NCI-H2081 (cell line): ENCODE results near the gene SPATS2.
"Not testable (repeated sequence)": the region's sequence is repeated elsewhere in the genome, so short reads cannot be mapped to it uniquely, and the experiment has no call there.

Experiments used
- DNase-seq, 2 experiments: peaks; one replicate each; lab custom pipeline; 2025; lab: John Stamatoyannopoulos, UW

SPATS2 gene

GRCh38 chr12:49410818-49411217 lies 43.6 kb downstream of the SPATS2 start:
- no peak for DNase-seq

GRCh38 chr12:49413010-49413409 lies 45.7 kb downstream of the SPATS2 start:
- DNase-seq = no peak

GRCh38 chr12:49413796-49414195 lies 46.5 kb downstream of the SPATS2 start:
- DNase-seq = no peak

DNA sequence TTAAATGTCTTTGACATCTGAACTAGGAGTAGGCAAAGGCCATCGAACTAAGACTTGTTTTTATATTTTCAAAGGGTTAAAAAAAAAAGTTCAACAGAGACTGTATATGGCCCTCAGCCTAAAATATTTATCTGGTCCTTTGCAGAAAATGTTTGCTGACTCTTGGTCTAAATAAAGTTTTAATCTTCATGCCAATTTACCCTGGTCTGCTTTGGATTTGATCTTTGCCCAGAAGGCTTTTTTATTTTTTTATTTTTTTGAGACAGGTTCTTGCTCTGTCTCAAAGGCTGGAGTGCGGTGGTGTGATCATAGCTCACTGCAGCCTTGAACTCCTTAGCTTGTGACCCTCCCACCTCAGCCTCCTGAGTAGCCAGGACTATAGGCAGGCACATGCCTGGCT lies 47.1 kb downstream of the SPATS2 start:
- DNase-seq = no peak

GRCh38 chr12:49415521-49415970 lies 48.3 kb downstream of the SPATS2 start:
- DNase-seq = no peak

- no peak for DNase-seq
These were observed 49.6 kb downstream of the SPATS2 start for GRCh38 chr12:49416892-49417291.

DNA sequence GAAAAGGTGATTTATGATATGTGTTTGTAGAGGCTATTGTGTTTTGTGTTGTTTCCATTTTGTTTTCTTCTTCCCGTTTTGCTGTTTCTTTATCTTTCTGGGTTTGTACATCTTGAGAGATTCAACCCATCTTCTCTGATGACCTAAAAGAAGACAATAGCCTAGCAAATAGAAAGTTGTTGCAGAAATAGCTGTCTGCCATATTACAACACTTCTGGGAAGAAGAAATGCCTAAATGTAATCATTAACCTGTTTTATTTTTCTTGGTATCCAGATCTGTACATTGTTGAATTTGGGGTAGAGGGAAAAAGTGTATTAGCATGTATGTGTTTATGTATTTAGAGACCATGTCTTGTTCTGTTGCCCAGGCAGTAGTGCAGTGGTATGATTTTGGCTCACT lies 50.3 kb downstream of the SPATS2 start:
- no peak for DNase-seq

- DNase-seq = no peak
These were observed 53.3 kb downstream of the SPATS2 start for GRCh38 chr12:49420556-49420955.

GRCh38 chr12:49422114-49422513 lies 54.9 kb downstream of the SPATS2 start:
- DNase-seq = no peak

GRCh38 chr12:49428793-49429192 lies 61.5 kb downstream of the SPATS2 start:
- DNase-seq = peak in 1 of 2 experiments; percentile 47

GRCh38 chr12:49432616-49433015 lies 65.4 kb downstream of the SPATS2 start:
- no peak for DNase-seq

DNA sequence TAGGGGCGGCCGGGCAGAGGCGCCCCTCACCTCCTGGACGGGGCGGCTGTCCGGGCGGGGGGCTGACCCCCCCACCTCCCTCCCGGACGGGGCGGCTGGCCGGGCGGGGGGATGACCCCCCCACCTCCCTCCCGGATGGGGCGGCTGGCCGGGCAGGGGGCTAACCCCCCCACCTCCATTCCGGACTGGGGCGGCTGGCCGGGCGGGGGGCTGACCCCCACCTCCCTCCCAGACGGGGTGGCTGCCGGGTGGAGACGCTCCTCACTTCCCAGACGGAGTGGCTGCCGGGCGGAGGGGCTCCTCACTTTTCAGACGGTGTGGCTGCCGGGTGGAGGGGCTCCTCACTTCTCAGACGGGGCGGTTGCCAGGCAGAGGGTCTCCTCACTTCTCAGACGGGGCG lies 69.5 kb downstream of the SPATS2 start:
- not testable (repeated sequence) for DNase-seq

DNA sequence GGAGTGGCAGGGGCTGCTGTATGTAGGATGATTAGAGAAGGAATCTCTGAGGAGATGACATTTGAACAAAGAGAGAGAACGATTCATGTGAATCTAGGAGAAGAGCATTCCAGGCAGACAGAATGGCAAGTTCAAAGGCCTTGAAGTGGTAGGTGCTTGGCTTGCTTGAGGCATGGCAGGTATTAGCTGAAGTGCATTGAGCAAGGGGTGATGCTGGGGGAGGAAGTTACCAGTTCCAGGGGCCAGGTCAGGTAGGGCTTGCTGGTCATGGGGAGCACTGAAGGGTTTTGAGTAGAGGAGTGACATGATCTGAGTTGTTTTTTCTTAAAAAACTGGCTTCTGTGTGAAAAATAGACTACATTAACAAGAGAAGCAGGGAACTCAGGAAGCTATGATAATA lies 71.8 kb downstream of the SPATS2 start:
- DNase-seq = no peak

- no peak for DNase-seq
These were observed 72.8 kb downstream of the SPATS2 start for GRCh38 chr12:49440035-49440434.

GRCh38 chr12:49442915-49443314 lies 75.7 kb downstream of the SPATS2 start:
- DNase-seq = no peak

GRCh38 chr12:49446571-49446970 lies 79.3 kb downstream of the SPATS2 start:
- no peak for DNase-seq

- no peak for DNase-seq
These were observed 81.6 kb downstream of the SPATS2 start for GRCh38 chr12:49448858-49449257.

DNA sequence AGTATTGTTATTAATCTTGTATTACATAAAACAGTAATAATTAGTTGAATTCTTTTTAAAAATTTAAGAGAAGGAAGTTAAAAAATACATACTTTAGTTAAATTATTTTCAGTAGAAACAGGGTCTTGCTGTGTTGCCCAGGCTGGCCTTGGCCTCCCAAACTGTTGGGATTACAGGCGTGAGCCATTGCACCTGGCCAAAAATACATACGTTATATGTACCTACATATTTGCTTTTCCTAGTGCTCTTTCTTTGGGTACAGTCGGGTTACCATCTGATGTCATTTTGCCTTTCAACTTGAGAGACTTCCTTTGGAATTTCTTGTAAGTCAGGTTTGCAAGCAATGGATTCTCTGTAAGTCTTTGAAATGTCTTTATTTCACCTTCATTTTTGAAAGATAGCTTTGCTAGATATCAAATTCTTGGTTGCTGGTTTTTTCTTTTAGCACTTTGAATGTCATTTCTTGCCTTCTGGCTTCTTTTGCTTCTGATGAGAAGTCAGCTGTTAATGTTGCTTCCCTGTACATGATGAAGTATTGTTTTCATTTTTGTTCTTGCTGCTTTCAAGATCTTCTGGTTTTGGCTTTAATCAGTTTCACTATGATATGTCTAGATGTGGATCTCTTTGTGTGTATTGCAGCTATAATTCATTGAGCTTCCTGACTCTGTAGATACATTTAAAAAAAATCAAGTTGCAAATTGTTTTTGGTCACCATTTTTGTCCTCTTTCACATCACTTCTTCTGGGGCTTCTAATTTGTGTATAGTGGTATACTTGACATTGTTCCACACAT lies 84.4 kb downstream of the SPATS2 start:
- no peak for DNase-seq

DNA sequence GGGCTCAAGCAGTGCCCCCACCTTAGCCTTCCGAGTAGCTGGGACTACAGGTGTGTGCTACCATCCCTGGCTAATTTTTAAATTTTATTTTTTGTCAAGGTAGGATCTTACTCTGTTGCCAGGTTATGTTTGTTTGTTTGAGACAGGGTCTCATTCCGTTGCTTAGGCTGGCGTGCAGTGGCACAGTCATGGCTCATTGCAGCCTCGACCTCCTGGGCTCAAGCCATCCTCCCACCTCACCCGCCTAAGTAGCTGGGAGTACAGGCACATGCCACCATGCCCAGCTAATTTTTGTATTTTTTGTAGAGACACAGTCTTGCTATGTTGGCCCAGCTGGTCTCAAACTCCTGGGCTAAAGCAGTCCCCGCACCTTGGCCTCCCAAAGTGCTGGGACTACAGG lies 88.2 kb downstream of the SPATS2 start:
- DNase-seq = no peak

- no peak for DNase-seq
These were observed 88.9 kb downstream of the SPATS2 start for GRCh38 chr12:49456131-49456679.

GRCh38 chr12:49458816-49459215 lies 91.6 kb downstream of the SPATS2 start:
- no peak for DNase-seq

DNA sequence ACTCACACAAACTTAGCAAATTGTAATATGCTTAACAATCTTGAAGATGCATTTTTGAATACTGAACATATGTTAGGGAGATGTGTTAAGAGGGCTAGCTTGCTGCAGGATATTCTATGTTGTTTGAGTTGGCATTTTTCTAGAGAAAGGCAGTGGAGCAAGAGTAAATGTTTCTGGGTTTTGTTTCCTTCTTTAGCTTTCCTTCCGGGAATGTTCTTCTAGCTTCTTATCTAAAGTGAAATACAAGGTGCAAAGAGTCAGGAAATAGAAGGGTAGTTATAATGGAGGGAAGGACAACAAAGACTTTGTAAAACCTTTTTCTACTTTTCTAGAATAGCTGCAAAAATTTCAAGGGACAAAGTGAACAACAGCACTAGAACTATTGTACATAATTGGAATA lies 94.0 kb downstream of the SPATS2 start:
- no peak for DNase-seq

GRCh38 chr12:49462083-49462744 lies 95.0 kb downstream of the SPATS2 start:
- no peak for DNase-seq
